HG02973 (cell line): Measurements from ENCODE around the gene ZNF524.

Experiments used
- ATAC-seq: cut with Tn5 transposase; IDR thresholded peaks from one replicate; pipeline ENCODE4 v1.9.1; 2021; ENCODE audit warnings: moderate library complexity; ENCODE audit not compliant: unreplicated experiment

ZNF524 gene

DNA sequence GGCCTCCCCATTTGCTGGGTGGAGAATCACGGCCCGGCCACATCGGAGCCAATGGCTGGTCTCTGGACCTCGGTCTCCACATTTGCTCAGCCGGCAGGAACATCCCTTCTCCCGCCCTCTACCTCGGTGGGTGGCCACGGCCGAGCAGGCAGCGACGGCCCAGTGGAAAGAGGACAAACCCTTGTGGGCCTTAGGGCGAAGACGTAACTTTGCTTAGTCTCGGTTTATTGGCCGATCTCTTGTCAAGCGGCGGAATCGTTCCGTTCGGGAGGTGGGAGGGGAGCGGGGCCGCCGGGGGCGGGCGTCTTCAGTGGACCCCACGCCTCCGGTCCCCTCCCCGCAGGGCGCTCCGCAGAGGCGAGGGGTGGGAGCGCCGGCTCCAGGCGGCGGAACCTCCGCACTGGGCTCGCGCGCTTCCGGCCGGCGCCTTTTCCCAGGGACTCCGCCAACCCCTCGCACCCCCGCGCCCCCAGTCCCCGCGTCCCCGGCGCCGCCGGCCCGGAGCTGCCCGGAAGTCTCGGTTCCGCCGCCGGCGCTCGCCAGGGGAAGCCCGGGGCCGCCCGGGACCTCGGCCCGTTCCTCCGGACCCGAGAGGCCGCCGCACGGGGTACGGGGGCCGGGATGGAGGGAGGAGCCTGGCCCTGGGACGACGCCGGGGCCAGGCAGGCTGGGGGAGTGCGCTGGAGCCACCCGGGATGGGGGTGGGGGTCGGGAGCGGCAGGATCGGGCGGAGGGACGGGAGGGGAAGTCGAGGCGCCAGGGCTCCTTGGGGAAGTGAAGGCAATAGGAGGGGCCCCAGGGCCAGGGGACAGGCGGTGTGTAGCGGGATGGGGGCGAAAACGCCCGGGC is 40.7 kb downstream of the ZNF524 start, which contains the start of gene ZNF580:
Gene ZNF580 (plus strand): TSS at position 426 of the 849 bp plus-strand sequence. CDS start 1,507 bp downstream, outside the sequence.
- ATAC-seq = no peak

DNA sequence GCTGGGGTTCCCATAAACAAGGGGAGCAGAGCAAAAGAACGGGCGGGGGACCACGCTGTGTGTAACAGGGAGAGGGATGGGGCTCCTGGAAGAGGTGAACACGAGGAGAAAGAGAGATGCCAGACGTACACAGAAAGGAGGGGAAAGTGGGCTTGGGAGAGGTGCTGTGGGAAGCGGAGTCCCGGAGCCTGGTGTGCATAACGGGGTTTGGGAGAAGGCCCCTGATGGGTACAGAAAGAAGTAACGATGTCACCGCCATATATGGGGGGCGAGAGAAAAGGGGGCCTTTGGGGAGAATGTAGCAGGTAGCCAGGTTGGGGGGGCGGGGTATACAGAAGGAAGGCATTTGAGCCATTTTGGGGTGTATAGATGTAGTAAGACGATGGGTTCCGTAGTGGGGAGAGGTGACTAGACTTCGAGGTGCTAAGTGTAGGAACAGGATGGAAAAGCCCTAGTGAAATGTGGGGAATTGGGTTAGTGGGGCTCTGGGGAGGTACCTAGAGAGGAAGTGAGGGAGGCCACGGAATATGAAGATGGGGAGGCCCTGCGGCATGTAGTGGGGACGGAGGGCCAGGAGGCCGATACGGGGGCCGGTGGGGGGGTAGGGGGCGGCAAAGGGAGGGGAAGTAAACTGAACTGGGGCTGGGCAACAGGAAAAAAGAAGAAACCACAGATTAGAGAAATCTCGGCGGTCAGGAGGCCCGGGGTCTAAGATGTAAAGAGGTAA is 41.5 kb downstream of the ZNF524 start:
- no peak for ATAC-seq

DNA sequence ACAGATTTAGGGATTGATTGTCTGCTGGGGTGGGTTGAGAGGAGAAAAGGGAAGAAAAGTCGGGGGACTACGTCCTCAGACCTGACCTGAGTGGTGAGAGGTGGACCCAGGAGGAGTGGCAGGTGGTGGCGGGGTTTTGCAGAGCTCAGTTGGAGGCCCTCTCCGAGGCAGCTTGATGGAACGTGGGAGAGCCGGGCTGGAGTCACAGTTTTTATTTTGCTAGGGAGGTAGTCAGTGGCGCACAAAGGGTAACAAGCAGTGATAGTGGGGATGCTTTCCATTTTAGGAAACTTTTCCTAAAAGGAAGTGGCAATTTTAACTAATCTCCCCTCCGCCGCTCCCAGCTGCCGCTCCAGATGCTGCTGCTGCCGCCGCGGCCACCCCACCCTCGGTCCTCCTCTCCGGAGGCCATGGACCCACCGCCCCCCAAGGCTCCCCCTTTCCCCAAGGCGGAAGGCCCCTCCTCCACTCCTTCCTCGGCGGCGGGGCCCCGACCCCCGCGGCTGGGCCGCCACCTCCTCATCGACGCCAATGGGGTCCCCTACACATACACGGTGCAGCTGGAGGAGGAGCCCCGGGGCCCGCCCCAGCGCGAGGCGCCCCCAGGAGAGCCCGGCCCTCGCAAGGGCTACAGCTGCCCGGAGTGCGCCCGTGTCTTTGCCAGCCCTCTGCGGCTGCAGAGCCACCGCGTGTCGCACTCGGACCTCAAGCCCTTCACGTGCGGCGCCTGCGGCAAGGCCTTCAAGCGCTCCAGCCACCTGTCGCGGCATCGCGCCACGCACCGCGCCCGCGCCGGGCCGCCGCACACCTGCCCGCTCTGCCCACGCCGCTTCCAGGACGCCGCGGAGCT is 42.3 kb downstream of the ZNF524 start:
- ATAC-seq = no peak

DNA sequence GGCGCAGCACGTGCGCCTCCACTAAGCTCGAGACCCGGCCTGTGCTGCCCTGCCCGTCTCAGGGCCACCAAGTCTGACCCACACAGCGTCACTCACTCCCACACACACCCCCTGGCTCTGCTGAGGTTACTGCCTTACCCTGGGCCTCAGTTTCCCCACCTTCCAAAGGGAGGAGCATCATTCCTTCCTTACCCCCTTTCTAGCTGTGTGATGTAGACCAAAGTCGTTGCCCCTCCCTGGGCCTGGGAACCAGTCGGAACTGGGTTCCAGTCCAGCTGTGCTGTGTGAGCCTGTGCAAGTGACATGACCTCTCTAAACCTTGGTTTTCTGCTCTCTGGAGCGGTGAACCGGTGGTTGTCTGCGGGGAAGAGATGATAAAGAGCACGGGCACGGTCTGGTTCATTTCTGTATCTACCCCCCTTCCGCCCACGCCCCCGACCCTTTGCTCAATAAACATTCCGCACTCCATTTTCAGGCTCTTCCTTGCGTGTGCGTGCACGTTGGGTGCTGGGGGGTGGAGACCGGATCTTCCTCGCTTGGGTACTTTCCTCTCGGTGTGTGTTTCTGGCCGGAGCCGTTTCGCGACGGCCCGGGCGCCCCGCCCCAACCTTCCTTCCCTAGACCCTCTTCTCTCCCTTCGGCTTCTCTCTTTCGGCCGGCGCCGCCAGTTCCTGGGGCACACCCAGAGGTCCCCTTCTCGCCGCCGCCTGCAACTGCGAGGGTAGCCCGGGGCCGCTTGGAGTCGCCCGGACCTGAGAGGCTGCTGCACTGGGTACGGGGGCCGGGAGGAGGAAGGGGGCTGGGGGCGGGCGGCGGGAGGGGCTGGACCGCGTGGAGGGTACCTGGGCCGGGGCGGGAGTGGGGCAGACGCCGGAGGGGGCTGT is 43.2 kb downstream of the ZNF524 start, which contains the start of gene ZNF581:
Gene ZNF581 (plus strand): TSS at position 647 of the 884 bp plus-strand sequence. CDS start 923 bp downstream, outside the sequence.
- peak; percentile 23 for ATAC-seq

DNA sequence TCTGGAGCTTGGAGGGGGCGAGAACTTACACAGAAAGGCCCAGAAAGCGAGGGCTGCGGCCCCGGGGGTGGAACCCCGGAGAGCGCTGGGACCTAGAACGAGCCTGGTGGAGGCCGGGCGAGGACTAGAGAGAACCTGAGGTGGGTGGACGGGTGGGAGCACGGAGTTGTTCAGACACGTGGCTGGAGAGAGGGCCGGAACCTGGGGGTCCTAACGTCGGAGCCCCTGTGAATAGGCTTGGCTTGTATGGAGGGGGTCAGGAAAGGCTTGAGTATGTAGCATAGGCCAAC is 43.7 kb downstream of the ZNF524 start:
- ATAC-seq = no peak

DNA sequence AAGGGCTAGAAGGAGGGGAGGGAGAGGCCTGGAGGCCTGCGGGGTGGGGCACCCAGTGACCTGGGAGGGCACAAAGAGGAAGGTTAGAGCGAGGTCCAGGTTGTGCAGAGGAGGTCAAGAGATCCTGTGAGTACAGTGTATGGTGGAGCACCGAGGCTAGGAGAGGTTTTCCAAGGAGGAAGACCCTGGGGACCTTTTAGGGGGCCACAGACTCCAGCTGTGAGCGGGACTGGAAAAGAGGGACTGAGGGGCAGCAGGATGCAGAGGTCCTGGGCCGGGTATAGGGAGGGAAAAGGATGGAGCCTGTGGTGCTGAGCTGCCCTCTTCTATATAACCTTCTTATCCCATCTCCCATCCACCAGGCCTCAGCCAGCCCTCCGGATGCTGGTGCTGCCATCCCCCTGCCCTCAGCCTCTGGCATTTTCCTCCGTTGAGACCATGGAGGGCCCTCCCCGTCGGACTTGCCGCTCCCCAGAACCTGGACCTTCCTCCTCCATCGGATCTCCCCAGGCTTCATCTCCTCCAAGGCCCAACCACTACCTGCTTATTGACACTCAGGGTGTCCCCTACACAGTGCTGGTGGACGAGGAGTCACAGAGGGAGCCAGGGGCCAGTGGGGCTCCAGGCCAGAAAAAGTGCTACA is 44.2 kb downstream of the ZNF524 start:
- ATAC-seq = no peak

DNA sequence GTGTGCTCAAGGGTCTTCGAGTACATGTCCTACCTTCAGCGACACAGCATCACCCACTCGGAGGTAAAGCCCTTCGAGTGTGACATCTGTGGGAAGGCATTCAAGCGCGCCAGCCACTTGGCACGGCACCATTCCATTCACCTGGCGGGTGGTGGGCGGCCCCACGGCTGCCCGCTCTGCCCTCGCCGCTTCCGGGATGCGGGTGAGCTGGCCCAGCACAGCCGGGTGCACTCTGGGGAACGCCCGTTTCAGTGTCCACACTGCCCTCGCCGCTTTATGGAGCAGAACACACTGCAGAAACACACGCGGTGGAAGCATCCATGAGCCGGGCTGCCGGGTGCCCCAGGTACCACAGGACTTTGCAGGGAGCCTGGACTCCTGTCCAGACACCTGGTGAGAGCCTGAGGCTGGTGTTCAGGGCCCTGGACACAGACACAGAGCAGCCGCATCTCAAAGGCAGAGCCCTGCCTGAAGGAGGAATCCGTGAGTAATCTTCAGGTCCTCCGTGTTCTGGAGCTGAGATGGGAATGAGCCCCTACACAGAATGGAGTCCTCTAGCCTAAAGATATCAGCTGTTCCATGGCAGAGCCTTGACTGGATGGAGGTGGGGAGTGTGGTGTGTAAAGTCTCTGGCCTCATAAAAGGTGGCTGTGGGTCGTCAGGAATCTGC is 44.9 kb downstream of the ZNF524 start:
- no peak for ATAC-seq

DNA sequence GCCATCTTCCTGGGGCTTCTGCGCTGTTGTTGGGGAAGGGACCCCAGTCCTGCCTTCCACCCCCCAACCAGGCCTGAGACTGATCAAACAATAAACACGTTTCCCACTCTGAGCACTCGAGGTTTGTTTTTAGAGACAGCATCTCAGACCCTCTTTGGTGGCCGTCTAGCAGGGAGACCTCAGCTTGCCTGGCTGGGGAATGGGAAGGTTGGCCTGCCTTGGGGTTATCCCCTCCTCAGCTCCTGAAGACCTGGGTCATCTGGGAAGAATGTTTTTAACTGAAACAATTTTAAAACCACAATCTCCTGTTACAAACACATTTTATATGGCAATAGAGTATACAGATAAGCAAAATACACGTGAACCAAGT is 45.4 kb downstream of the ZNF524 start:
- ATAC-seq = no peak

DNA sequence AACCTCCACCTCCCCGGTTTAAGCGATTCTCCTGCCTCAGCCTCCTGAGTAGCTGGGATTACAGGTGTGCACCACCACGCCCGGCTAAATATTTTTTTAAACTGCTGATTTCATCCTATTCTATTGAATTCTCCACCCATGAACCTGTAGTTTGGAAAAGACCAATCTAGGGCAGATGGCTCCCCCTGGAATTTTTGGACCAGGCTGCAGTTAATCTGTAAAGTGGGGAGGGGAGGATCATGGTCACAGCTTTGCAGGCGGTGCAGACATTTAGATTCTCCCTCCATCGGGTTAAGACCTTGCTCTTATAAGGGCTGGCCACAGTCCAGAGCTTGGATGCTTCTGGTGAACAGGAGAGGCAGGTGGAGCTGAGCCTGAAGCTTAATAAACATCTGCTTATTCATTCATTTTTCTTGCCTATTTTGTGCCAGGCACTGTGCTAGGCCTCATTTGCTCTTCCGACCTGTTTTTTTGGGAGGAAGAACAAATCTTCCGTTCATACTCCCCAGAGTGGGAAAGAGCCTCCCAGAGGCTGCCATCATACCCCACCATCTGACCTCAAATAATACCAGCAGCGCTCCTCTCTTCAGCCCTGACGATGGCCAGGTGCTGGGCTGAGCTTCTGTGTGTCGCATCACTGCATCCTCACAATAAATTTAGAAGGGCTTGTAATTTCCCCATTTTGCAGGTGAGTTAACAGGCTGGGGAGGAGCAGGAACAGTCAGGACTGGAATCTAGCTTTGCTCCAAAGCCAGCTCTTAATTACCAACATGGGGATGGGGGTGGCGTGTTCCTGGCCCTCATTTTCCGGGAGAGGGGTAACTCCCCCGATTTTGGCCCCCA is 47.0 kb downstream of the ZNF524 start:
- ATAC-seq = no peak

DNA sequence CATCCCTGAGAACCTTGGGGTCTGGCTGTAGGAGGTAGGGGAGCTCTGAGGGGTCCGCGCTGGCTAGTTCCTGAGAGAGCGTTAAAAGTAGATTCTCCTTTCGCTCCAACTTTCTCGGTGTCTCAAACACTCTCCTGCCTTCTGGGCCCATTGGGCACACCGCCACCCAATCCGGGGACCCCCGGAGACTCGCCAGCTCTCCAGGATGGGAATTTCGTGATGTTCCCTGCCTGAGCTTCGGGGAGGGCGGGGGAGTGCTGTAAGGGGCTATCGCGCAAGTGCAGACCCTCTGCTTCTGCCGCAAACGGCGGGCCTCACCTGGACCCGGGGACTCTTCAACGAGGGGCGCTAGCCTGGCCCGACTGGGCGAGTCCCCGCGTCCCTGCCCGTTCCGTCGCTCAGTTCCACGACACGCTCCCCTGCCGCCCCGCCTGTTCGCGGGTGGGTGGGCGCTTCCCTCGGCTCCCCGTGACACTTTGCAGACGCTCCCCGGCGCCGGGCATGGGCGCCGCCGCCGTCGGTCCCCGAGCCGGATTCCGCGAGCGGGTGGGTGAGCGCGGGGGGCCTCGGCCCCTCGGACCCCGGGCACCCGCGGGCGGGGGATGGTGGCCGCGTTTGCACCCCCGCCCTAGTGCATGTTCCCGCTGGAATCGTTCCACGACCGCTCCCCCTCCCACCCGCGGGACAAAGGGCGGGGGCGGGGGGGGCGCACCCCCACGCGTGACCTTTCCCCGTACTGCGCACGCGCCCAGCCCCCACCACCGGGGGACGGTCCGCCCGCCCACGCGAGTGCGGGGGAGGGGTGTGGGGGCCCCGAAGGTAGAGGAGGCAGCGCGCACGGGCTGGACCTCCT is 47.9 kb downstream of the ZNF524 start, which contains the start of gene CCDC106:
Gene CCDC106 (plus strand): TSS at position 481 of the 853 bp plus-strand sequence. CDS start 835 bp downstream, outside the sequence.
- no peak for ATAC-seq

DNA sequence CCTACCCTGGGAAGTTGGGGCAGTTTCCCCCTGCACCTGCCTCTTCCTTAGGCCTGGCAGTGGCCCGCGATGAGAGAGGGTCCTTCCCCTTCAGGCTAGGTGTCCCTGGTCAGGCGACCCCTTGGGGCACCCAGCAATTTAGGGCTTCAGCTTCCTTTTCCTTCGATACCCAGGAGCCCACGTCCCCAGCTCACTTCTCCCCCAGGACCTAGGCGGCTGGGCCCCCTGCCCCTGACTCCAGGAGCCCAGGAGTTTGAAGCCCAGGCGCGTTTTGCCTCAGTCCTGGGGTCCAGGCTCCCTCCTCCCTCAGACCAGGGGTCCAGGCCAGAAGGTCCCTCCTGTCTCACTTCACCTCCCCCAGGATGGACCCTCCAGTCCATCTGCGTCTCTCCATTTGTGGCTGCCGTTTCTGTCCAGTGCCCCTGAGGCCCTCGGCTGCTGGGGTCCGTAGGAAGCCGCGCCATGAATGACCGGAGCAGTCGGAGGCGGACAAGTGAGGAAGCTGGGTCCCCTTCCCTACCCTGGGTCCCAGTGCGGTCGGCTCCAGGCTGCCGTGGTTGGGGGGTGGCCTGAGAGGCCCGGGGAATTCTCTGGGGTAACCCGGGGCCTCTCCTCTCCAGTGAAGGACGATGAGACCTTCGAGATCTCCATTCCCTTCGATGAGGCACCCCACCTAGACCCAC is 48.6 kb downstream of the ZNF524 start:
- ATAC-seq = no peak

DNA sequence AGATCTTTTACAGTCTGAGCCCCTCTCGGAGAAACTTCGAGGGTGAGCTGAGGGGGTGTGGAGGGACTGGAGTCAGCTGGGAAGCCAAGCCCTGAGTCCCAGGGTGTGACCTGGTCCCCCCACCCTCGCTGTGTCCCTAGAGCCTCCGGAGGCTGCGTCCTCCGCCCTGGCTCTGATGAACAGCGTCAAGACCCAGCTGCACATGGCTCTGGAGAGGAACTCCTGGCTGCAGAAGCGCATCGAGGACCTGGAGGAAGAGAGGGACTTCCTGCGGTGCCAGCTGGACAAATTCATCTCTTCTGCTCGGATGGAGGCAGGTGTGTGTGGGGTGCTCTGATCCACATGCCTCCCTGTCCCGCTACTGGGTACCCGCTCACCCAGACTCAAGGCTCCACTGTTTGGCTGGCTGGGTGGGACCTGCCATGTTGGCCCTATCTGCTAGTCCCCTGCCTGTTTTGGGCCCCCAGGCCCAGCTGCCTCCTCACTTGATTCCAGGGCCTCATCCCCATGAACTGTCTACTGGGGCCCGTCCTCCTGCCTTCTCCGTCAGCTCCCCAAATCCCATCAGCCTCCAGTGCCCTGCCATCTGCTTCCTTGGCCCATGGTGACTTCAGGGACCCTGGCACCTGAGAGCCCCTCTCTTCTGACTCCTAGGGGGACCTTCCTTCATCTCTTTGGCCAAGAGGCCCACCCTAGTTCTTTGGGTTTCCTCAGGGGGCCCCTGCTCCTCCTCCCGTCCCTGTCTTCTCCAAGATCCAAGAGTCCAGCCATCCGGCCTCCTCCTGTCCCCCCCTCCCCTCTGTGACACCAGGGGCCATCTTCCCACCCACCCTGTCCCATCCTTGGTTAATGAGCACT is 49.4 kb downstream of the ZNF524 start:
- no peak for ATAC-seq

DNA sequence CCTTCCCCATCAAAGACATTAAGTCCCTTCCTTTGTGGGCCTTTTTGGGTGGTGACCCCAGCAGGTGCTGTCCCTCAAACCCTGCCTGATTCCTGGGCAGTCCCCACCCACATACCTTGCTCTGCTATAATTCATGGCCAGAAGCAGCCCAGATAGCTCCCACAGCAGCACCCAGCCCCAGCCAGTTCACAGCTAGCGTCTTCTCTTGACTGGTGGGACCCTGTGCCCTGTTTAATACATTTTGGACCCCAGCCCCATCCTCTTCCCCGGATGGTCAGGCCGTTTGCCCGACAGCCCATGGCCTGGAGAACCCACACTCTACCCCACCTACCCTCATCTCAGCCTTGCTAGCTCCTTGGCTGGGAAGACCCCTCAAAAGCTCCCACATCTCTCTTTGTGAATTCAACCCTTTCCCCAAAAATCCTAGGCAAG is 50.1 kb downstream of the ZNF524 start:
- ATAC-seq = no peak

DNA sequence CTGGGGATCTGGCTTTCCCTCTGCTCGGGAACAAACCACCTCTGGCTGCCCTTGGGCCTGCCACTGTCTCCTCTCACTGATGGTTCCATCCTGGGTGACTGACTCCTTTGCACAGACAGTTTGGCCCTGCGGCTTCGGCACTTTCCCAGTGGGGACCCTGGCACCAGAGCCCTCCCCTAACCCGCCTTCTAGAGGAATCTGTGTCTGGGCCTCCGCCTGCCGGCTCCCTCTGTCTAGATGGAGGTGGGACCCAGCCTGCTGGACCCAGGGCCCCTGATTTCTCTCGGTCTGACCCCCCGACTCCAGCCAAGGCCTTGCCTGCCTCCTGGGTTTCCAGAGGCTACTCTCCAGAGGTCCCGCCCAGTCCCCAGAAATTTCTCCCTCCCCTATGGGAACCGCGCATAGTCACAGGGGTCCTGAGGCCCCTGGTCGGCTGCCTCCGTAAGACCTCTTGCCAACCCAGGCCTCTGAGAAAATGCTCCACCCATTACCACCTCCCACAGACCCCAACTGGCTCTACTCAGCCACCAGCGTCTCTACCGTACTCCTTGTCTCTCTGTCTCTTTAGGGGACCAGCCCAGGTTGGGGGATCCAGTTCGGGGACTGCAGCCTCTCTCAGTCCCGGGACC is 50.6 kb downstream of the ZNF524 start:
- ATAC-seq = no peak

DNA sequence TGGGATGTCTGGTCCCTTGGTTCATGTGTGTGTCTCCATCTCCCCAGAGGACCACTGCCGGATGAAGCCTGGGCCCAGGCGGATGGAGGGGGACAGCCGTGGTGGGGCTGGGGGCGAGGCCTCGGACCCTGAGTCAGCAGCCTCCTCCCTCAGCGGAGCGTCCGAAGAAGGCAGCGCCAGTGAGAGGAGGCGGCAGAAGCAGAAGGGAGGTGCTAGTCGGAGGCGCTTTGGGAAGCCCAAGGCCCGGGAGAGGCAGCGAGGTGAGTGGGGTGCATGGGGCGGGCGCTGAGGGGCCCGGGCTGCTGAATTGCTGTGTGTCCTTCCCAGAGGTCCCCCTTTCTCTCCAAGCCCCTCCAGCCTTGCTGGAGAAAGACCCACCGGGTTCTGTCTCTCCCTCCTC is 51.1 kb downstream of the ZNF524 start:
- no peak for ATAC-seq
